Activated naive CD4-positive, alpha-beta T cell treated with anti-CD3 and anti-CD28 coated beads, Interleukin-2, amount 10 ng/mL, durations not matched to agents 5 hours and 36 hours (primary cell): ENCODE data around the gene NEK9. TPM values are rescaled to one million over a fixed set of nuclear protein-coding genes. Genes with fewer than 3 reads are reported as not detected.

Experiments
- total RNA-seq, 2 experiments: library from RNA; stranded (reverse); gene quantifications; one replicate each; pipeline ENCODE4 v1.2.3, GENCODE V29; 2021

NEK9 gene
- total RNA-seq, result 10 to 100 TPM; 77.8 to 83.2 TPM

DNA sequence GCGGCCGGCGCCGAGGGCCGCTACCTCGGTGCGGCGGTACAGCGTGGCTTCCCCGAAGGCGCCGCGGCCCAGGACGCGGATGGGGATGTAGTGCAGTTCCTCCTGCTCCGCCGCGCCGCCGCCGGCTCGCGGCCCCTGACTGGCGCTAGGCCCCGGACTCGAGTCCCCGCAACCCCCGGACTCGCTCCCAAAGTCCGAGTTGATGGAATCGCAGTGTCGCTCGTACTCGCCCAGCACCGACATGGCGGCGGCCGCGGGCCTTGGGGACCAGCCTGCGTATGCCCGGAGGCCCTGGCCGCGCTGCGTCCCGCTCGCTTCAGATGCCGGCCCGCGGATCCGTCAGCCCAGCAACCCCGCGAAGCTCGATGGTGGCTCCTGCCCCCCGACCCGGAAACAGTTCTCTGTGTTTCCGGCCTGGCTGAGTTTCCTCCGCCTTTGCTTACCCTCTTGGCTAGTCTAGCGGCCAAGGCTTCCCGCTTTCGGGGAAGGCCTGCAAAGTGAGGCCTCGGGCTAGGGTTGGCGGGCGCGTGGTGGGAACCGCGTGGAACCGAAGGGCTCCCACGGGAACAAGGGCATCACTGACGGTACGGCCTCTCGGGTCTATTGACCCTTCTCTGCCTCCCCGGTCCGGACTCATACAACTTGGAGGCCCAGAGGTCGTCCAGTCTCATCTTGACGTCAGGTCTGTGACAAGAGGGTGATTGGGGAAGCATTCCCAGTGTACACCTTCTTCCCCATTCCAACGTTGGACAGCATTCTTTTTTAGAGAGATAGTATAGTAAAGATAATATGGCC lies at the start of gene NEK9:
TSS of gene NEK9 (minus strand) at position 370 of the 795 bp plus-strand sequence. CDS start at position 243, 127 bp downstream.

DNA sequence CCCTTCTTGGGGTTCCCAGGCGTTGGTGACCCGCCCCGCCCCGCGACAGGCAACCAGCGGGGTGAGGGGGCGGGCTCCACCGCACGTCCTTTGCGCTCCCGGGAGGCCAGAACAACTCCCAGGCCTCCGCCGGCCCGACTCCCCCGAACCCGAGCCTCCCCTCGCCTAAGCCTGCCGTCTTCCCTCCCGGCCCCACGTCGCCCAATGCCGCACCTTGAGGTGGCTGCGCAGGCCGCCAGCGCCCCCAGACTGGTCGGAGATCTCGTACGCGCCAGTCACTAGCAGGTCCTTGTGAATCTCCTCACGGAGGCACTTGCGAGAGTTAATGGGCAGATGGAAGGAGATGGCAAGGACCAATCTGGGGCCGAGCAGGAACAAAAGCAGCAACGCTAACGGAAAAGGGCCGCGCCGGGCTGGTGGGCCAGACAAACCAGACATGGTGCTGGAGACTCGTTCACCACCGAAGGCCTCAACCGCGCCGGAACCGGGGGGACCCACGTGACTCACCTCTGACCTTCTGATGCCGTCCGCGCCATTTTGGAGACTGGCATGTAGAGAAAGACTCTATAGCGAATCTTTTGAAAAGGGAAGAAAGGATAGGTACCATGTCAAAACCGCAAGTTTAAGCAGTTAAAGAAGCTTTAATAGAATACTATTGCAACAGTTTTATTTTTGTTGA lies 49.4 kb upstream of the NEK9 start, which contains the start of gene TMED10:
TSS of gene TMED10 (minus strand) at position 471 of the 679 bp plus-strand sequence. CDS start at position 438, 33 bp downstream.

DNA sequence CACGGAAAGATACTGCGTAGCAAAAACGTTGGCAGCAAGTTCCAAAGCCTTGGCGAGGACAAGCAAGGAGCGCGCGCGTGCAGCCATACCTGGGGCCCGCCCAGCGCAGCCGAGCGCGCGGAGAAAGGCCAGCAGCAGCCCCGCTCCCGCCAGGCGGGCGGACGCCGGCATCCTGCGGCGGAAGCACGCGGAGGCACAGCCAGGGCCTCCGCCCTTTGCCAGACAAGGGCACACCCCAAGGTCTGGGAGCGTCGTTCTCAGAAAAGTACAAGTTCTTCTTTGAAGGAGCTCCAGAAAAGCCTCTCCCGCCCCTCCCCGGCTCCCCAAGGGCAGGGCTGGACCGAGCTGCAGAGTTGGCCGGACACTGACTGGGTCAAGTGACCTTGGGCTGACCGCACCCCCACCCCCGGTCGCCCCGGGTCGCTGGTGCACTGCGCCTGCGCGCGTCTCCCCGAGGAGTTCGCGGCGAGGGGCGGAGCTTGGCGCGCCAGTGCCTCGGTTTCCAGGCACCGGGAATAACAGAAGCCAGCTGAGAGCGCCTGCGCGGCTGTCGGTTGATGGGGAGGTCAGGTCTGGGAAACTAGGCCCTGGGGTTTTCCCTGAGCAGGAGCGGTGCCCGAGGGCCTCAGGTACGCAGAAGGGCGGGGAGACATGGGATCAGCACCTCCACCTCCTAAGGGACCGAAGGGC lies 57.6 kb downstream of the NEK9 start, which contains the start of gene ZC2HC1C:
TSS of gene ZC2HC1C (plus strand) at position 521 of the 690 bp plus-strand sequence. CDS start 933 bp downstream, outside the sequence.

DNA sequence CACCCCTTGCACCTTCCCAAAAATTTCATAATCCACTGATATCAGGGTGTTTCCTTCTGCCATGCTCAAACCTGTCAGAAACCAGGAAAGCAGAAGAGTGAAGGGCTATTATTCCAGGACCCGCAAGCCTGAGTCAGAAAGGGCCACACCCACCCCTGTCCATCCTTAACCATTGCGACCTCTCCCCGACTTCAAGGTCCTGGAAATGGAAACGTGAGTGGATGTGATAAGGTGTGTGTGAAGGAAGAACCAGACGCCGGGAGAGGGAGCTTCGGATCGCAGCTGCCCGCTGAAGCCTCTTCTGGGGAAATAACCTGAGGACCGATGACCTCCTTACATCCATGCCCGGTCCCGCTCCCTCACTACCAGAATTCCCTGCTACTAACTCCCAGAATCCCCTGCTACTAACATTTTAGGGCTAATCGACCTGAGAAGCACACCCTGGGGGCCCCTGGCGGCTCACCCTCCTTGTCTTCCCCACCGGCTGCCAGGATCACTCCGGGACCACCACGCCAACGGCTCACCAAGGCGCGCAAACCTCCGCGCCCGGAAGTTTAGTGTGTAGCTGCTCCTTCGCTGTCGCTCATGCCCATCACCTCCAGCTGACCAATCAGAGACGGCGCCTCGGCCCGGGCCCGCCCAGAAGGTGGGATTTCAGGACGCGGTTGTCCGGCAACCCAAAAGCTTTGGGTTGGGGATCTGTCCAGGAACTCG lies 63.2 kb downstream of the NEK9 start, which contains the start of gene ACYP1:
TSS of gene ACYP1 (minus strand) at position 534 of the 714 bp plus-strand sequence. CDS start at position 63, 471 bp downstream.

DNA sequence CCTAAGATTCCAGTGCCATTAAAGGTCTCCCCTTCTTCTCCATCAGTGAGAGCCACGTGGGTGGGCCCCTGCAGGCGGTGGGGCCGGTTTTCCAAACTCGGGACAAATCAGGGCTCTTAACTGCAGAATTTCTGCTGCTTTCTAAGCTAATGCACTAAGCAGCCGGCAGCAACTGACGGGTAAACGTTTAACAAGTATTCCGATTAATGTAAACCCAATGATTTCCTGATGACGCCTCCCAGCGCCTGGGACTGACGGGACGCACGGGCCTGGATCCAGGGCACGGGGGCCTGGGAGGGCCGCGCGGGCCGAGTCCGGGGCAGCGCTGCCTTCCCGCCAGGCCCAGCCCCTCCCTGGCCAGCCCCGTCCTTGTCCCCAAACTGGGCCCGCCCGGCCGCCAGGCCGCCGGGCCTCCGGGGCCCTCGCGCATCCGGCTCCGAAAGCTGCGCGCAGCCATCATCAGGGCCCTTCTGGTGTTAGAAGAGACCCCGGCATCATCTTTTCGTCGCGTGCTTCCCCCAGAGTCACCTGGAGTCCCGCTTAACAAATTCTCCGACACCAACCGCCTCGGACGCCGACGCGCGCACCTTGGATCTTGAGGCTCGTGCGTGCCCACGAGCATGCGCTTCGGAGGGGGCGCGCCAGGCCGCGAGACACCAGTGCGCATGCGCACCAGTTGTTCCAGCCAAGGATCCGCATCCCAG lies 75.8 kb downstream of the NEK9 start, which contains the start of gene MLH3:
TSS of gene MLH3 (minus strand) at position 616 of the 704 bp plus-strand sequence. CDS start 1,812 bp downstream, outside the sequence.

Other genes starting within 250 kb of the NEK9 start
- 10 to 100 TPM; 97.8 to 99.2 TPM for gene DLST, start 245.1 kb downstream of the NEK9 start, total RNA-seq
- gene RPS6KL1, start 203.8 kb downstream of the NEK9 start, total RNA-seq, result 1 to 10 TPM; 5.3 to 7.6 TPM
- under 1 TPM in 1 of 2 experiments, not detected in 1; 0.12 TPM for gene PGF, start 171.5 kb downstream of the NEK9 start, total RNA-seq
- gene EIF2B2, start 124.1 kb downstream of the NEK9 start, total RNA-seq, result 10 to 100 TPM; 44.2 to 45.5 TPM
- gene MLH3, start 75.6 kb downstream of the NEK9 start, total RNA-seq, result 10 to 100 TPM; 18.1 to 18.4 TPM
- gene ACYP1, start 63.0 kb downstream of the NEK9 start, total RNA-seq, result 10 to 100 TPM; 40.8 to 43.0 TPM
- 1 to 10 TPM; 1.1 to 1.2 TPM for gene ZC2HC1C, start 57.4 kb downstream of the NEK9 start, total RNA-seq
- 100 to 1,000 TPM; 178 to 186 TPM for gene TMED10, start 49.6 kb upstream of the NEK9 start, total RNA-seq
- 10 to 100 TPM; 17.0 to 18.7 TPM for gene FOS, start 151.8 kb upstream of the NEK9 start, total RNA-seq